ENCODE results near the gene GMEB2.
"Not testable (repeated sequence)": the region's sequence is repeated elsewhere in the genome, so short reads cannot be mapped to it uniquely, and the experiment has no call there.

GMEB2 gene

GRCh38 chr20:63635431-63636141, 8.7 kb upstream of the GMEB2 start:
- TF ChIP-seq, protein P1, sequence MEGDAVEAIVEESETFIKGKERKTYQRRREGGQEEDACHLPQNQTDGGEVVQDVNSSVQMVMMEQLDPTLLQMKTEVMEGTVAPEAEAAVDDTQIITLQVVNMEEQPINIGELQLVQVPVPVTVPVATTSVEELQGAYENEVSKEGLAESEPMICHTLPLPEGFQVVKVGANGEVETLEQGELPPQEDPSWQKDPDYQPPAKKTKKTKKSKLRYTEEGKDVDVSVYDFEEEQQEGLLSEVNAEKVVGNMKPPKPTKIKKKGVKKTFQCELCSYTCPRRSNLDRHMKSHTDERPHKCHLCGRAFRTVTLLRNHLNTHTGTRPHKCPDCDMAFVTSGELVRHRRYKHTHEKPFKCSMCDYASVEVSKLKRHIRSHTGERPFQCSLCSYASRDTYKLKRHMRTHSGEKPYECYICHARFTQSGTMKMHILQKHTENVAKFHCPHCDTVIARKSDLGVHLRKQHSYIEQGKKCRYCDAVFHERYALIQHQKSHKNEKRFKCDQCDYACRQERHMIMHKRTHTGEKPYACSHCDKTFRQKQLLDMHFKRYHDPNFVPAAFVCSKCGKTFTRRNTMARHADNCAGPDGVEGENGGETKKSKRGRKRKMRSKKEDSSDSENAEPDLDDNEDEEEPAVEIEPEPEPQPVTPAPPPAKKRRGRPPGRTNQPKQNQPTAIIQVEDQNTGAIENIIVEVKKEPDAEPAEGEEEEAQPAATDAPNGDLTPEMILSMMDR (IDR thresholded peaks at IDR 0.05; ENCODE audit: low read depth, low read length, missing control alignments): no peak
- DNase-seq (ENCODE audit: low read depth): no peak
- no peak overlapping the region for H3K4me3 ChIP-seq (ENCODE audit: low read depth, low read length)

GRCh38 chr20:63633732-63634131, 6.8 kb upstream of the GMEB2 start:
- no peak overlapping the region for H3K4me3 ChIP-seq (ENCODE audit: low read depth, low read length)
- DNase-seq (ENCODE audit: low read depth): no peak
- TF ChIP-seq, protein P1 (IDR thresholded peaks at IDR 0.05; ENCODE audit: low read depth, low read length, missing control alignments): no peak

DNA sequence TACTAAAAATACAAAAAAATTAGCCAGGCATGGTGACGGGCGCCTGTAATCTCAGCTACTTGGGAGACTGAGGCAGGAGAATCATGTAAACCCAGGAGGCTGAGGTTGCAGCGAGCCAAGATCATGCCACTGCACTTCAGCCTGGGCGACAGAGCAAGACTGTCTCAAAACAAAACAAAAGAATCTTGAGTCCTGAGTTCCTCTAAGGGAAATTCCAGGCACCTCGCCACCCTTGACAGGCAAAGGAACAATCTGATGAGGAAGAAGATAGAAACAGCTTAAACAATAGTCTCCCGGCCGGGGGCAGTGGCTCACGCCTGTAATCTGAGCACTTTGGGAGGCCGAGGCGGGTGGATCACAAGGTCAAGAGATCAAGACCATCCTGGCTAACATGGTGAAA, 4.5 kb upstream of the GMEB2 start:
- not testable (repeated sequence) for DNase-seq (ENCODE audit: low read depth)

DNA sequence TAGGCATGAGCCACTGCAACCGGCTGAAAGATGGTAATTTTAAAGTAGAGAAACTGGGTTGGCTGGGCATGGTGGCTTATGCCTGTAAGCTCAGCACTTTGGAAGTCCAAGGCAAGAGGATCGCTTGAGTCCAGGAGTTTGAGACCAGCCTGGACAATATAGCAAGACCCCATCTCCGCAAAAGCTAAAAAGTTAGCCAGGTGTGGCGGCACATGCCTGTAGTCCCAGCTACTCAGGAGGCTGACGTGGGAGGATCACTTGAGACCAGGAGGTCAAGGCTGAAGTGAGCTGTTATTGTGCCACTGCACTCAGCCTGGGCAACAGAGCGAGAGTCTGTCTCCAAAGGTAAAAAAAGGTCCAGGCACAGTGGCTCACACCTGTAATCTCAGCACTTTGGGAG, 4.1 kb upstream of the GMEB2 start:
- H3K4me3 ChIP-seq (ENCODE audit: low read depth, low read length); DNase-seq (ENCODE audit: low read depth): not testable (repeated sequence)

More for the DNA sequence above, 4.5 kb upstream of the GMEB2 start:
- H3K4me3 ChIP-seq (ENCODE audit: low read depth, low read length): not testable (repeated sequence)

DNA sequence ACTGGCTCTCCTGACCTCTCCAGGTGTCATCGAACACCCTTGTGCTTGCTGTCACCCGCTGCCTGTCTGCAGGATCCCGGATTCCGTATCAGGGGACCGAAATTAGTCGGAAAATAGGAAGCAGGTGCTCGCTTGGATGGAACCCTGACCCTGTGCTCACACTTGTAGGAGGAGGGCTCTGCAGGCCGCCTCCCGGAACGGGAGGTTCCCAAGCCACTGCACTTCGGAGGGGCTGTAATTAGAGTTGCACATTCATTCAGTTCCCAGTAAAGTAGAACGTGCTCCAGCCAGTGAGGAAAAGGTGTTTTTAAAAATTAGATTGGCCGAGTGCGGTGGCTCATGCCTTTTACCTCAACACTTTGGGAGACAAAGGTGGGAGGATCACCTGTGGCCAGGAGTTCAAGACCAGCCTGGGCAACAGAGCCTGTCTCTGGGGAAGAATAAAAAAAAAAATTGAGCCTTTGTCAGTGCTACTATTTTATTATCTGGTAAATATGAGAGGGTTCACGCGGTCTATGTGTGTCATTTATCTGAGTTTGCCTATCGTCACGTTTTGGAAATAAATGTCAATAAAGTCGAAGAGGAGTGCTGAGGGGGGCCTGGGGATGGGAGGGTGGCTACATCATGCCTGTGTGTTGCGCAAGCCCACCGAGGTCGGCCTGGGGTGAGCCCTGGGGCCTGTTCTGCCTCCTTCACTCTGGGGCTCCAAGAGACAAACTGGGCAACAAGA, 1.5 kb upstream of the GMEB2 start:
- no peak for DNase-seq (ENCODE audit: low read depth)
- H3K4me3 ChIP-seq (ENCODE audit: low read depth, low read length): peak overlapping the region; percentile 86
- TF ChIP-seq, protein P1 (IDR thresholded peaks at IDR 0.05; ENCODE audit: low read depth, low read length, missing control alignments): no peak

- TF ChIP-seq, protein P1 (IDR thresholded peaks at IDR 0.05; ENCODE audit: low read depth, low read length, missing control alignments): no peak
Measured at GRCh38 chr20:63627751-63628245, 897 bp upstream of the GMEB2 start.

GRCh38 chr20:63627129-63627750, 339 bp upstream of the GMEB2 start:
- peak overlapping the region; percentile 86 for H3K4me3 ChIP-seq (ENCODE audit: low read depth, low read length)
- TF ChIP-seq, protein P1 (IDR thresholded peaks at IDR 0.05; ENCODE audit: low read depth, low read length, missing control alignments): no peak
- no peak for DNase-seq (ENCODE audit: low read depth)

More at GRCh38 chr20:63627751-63628245, 897 bp upstream of the GMEB2 start:
- DNase-seq (ENCODE audit: low read depth): no peak
- H3K4me3 ChIP-seq (ENCODE audit: low read depth, low read length): peak overlapping the region; percentile 86
